Omental fat pad (tissue), 4 donors: Measurements from ENCODE around the gene ME3. TPM values are rescaled to one million over a fixed set of nuclear protein-coding genes. Genes with fewer than 3 reads are reported as not detected.
A peak's percentile ranks its signal among the peaks of the same experiment; 100 is the strongest.

Source experiments
- ATAC-seq: fragments of 150-250 bp; one replicate; pipeline ENCODE4 v1.9.1; 2016; ENCODE audit warnings: mild to moderate bottlenecking, moderate library complexity; ENCODE audit not compliant: low FRiP score
- DNase-seq: peaks from one replicate; pipeline ENCODE4 v3.0.0-alpha.2; 2019; ENCODE audit warnings: low spot score
- total RNA-seq, 4 donors: library from RNA; depleted of rRNA; stranded (reverse); fragments of >200 nt; gene quantifications; one replicate each; pipeline ENCODE4 v1.1.0, GENCODE V29; 2016
- TF ChIP-seq, protein P1 (sequence below), 3 donors: fragments of 450-650 bp; IDR thresholded peaks; one replicate each; pipeline ENCODE4 v1.5.1; 2016 to 2017; ENCODE audit warnings: antibody characterized with exemption in 3 of 3, mild to moderate bottlenecking in 3 of 3, moderate library complexity in 2 of 3

The ME3 gene
- total RNA-seq, 4 donors from 2014 or later: 28.4 to 93.0 (median 80.1) TPM

DNA sequence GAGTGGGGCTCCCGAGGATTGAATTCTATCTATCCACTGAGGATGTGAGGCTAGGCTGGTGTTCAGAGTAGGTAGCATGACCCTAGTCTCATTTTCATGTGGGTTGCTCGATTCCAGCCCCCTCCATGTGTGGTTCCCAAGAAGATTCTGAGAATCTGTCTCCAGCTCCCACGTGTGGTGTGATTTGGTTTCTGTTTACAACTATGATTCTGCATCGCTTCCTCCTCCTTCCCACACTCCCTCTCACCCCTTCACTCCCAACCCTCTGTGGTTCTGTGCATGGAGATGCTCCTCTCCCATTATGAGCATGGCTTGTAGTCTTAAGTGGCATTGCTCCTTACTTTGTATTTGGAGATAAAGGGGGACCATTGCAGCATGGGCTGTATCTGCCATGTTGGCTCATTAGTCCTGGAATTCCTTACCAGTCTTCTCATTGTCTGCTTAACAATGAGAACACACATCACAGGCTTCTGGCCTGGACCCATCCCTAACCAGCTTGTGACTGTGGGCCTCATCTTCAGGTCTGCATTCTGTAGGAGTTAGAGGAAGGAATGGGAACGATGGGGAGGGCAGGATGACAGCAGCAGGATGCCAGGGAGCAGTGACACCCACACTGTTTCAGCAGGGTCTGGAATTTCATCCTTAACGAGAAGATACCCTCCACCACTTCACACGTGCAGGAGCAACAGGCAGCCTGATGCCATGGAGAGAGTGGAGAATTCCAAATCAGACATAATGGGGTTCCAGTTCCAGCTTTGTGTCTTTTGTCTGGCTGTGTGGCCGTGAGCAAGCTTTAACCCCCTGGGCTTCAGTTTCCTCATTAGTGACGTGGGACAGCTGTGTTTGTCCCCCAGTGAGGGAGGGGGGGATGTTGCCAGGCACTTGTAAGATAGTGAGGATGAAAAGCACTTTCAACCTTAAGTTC is 211.7 kb downstream of the ME3 start:
- TF ChIP-seq, protein P1, sequence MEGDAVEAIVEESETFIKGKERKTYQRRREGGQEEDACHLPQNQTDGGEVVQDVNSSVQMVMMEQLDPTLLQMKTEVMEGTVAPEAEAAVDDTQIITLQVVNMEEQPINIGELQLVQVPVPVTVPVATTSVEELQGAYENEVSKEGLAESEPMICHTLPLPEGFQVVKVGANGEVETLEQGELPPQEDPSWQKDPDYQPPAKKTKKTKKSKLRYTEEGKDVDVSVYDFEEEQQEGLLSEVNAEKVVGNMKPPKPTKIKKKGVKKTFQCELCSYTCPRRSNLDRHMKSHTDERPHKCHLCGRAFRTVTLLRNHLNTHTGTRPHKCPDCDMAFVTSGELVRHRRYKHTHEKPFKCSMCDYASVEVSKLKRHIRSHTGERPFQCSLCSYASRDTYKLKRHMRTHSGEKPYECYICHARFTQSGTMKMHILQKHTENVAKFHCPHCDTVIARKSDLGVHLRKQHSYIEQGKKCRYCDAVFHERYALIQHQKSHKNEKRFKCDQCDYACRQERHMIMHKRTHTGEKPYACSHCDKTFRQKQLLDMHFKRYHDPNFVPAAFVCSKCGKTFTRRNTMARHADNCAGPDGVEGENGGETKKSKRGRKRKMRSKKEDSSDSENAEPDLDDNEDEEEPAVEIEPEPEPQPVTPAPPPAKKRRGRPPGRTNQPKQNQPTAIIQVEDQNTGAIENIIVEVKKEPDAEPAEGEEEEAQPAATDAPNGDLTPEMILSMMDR (IDR thresholded peaks at IDR 0.05): no peak
- ATAC-seq (no peak), DNase-seq (no peak)

DNA sequence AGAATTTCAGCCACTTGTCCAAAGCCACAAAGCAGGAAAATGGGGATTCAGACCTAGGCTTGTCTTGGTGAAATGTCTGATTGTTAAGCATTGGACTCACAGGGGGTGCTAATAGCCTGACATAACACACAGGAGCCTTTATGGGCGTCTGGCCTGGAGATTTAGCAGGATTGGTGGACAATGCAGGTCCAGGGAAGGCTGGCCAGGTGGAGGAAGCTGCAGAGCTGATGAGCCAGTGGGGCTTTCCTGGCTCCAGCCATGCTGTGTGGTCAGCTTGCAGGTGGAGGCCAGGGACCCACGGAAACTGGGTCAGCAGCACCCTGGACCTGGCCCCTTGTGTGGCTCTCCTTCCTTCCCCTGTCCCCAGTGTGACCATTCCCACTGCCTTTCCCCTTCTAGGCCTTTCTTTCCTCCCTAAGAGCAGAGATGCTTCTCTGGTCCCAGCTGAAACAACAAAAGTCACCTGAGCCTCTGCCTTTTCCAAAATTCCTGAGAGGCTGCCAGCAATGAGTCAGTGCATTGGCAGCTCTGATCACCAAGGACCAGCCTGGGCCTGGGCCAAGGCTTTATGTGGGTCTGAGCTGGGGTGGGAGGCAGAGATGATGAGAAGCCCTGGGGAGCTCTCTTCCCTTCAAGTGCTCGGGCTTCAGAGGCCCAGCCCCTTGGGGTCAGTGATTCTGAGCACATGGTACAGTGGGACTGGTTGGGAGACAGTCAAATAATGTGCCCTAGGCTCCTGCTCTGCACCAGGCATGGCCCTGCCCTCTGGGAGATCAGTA is 212.5 kb downstream of the ME3 start:
- TF ChIP-seq, protein P1 (IDR thresholded peaks at IDR 0.05): no peak
- DNase-seq: peak; percentile 55

DNA sequence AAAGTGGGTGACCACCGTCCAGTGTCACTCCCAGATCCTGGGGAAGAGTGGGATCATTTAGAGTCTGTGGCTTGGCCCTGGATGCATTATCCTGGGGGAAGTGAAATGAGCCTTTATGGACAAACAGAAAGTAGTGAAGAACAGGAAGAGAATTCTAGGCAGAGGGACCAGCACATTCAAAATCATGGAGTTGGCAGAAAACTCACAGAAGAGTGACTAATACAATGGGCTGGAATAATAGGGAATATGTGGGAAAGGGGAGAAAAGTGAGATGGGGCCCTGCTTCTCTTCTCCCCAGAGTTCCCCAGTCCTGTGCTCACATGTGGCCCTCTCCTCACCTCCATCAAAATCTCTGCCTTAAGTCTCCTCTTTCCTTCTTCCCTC is 213.4 kb downstream of the ME3 start:
- no peak for ATAC-seq
- TF ChIP-seq, protein P1 (IDR thresholded peaks at IDR 0.05): no peak
- no peak for DNase-seq

More for the DNA sequence above, 212.5 kb downstream of the ME3 start:
- ATAC-seq: peak; percentile 75

DNA sequence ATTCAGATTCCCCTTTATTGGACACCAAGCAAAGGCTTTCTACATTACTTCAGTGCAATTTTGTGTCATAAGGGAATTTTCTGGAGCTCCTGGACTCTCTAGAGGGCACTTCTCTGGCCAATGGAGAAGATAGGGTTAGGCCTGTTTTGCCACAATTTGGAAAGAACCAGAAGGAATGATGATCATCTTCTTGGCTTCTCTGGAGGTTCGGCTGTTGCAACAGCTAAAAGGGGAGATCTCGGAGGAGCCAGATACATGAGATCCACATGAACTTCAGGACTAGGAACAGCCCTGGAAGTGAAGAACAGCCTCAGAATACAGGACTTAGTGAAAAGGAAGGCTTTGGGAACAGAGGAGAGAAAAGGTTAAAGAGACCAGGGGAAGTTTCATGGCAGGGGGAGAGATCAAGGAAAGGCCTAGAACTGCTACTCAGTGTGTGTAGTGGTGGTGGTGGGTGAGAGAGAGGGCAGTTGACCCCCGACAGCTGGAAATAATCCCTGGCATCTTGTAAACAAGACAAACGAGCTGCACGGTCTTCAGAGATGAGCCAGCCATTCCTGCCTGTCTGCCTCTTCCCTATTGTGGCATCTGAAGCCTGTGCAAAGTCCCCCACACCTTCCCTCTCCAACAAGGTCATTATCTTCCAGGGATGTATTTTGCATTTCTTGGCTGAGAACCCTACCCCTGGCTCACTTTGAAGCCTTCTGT is 214.0 kb downstream of the ME3 start:
- TF ChIP-seq, protein P1 (IDR thresholded peaks at IDR 0.05): no peak
- DNase-seq (no peak), ATAC-seq (no peak)

DNA sequence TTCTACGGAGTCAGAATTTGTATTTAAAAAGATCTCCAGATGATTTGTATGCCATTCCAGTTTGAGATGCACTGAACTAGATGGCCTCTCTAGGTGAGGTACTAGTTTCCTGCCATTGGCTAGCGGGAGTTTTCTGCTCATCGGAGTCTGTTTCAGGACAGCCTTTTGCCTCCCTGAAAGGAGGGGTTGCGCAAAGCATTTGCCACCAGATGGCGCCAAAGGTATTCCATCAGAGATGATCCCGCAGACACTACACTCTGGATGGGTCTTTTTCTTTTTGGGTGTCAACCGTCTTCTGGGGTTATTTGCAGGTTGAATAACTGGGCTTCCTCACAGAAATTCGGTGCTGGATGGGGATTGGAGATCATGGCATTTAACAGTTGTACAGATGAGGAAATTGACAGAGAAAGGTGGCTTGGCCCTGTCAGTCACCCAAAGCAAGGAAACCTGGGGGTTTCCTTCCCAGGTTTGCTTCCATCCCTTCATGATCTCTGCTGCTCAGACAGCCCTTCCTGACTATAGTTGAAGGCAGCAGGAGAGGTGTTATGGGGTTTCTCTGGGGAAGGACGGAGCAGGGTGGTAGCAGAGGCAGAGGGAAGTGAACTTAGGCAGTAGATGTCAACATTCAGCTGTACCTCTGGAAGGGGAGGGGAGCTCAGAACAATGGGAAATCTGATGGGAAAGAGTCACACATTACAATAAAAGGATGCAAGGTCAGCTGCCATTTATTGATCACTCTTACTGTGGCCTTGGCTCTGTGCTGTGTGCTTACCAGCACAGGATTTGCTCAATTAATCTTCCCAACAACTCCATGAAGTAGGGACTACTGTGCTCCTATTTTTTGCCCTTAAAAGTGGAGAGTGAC is 216.1 kb downstream of the ME3 start:
- peak; percentile 95 for DNase-seq
- ATAC-seq: peak; percentile 77

More for the DNA sequence above, 216.1 kb downstream of the ME3 start:
- TF ChIP-seq, protein P1 (IDR thresholded peaks at IDR 0.05): peak in 1 of 3 donors; percentile 43
